CD4-positive, alpha-beta T cell treated with Interleukin-12 subunit alpha and Interleukin-12 subunit beta, for 1 hour (primary cell): Measurements from ENCODE around the gene TMPRSS4.

ENCODE experiments used
- DNase-seq: peaks from one replicate; pipeline ENCODE4 v3.0.0-alpha.2; 2020

TMPRSS4 gene

DNA sequence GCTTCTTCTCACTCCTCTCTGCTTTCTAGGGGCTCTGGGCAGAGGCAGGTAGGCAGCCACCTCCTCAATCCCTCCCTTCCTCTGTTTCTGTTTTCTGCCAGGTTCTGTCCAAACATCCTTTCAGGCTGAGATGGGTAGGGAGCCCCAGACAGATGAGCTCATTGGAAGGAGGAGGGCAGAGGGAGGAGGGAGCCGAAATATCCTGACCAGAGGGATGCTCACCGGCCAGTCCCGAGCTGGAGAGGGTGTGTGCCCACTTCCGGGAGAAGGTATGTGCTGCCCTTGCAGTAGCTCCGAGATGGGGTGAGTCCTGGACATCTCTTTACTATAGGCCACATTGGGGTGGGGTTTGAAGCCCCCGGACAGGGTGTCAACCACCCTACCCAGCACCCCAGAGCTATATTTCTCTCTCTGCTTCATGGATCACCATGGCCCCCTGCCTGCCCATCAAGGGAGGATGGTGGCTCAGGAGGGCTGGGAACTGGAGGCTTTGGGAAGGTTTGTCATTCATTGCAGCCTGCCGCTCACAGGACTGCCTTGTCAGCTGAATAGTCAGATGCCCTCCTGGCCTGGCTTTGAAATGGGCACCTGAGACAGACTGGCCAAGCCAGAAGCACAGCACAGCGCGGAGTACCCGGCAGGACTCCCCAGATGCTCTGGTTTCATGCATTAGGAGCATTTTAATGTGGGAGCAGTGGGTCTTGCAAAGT is 80.5 kb downstream of the TMPRSS4 start:
- no peak for DNase-seq

DNA sequence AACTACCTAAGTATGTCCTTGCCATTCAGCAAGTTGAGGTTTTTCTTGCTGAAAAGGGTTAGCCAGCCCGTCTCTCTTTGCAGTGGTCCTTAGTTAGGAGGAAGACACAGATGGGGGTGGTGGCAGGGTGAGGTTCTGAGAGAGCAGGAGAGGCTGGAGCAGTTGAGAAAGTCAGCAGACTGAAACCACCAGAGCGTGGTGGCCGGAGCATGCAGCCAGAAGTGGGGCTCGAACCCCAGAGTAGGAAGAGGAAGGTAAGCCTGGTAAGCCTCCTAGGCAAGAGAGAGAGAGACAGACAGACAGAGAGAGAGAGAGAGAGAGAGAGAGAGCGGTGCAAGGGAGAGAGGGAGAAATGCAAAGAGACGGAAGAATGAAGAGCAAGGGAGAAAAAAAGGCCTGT is 84.9 kb downstream of the TMPRSS4 start:
- DNase-seq: no peak

DNA sequence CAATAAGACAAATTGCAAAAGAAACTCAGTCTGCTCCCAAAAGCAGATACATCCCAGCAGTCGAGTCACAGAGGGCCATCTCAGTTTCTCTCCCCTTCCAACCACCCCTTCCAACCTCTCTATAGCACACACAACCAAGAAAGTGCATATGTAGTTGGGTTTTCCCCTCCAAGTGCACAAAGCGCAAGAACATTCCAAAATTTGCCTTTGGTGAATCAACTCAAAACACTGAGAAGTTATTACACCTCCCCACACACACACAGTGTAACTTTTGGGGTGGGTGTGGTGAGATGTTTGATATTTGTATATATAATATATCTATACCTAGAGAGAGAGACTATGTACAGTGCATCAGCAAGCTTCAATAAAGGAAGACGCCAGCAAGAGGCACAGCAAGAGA is 86.0 kb downstream of the TMPRSS4 start:
- no peak for DNase-seq

DNA sequence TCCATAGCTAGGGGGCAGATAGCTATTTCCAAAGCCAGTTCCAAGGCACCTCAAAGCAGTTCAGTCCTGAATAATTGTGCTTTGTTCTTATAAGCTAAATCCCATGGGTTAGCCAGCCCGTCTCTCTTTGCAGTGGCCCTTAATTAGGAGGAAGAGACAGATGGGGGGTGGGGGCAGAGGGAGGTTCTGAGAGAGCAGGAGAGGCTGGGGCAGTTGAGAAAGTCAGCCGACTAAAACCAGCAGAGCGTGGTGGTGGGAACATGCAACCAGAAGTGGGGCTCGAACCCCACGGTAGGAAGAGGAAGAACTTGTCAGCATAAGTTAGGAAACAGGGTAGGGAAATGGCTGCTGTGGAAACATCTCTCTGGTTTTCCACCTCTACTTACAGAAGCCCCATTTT is 86.6 kb downstream of the TMPRSS4 start:
- no peak for DNase-seq

DNA sequence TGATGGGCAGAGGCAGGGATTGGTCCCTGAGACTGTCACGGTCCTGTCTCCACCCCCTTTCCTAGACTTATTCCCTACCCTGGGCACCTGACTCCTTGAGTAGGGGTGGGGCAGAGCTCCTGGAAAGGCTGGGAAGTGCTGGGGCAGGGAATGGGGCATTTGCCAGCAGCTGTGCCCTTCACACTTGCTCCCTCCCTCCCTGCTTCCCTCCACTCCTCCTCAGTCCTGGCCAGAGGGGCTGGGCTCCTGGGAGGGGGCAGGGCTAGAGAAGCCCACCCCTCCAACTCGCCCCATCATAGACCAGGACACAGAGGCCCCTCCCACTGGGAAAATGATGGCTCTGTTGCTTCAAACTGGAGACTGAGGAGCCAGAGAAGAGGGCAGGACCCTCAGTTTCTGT is 88.0 kb downstream of the TMPRSS4 start:
- DNase-seq: no peak

DNA sequence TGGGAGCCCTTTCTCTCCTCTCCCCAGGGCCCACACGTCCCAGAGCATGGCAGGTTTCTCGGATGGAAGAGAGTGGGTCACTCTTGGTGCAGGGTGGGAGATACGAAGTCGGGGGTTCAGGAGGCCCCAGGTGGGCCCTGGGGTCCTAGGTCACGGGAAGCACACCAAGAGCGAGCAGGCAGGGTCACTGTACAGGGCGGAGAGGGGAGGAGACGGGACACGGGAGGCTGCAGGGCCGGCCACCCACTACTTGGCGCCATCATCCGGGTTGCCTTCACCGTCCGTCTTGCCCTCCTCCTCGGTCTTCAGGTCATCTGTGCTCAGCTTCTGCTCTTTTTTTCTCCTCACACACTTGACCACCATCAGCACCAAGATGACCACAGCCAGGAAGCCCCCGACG is 89.8 kb downstream of the TMPRSS4 start:
- no peak for DNase-seq

DNA sequence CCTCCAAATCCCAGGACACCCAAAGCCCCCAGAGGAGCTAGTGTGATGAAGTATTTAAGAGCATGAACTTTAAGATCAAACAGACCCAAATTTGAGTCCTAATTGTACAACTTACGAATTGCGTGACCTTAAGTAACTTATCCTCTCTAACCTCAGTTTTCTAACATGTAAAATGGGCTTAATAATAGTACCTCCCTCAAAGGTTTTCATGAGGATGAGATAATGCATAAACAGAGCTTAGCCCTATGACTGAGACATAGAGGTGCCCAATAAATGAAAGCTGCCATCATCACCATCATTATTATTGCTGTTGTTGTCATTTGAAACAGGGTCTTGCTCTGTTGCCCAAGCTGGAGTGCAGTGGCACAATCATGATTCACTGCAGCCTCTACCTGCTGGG is 90.4 kb downstream of the TMPRSS4 start:
- DNase-seq: no peak

DNA sequence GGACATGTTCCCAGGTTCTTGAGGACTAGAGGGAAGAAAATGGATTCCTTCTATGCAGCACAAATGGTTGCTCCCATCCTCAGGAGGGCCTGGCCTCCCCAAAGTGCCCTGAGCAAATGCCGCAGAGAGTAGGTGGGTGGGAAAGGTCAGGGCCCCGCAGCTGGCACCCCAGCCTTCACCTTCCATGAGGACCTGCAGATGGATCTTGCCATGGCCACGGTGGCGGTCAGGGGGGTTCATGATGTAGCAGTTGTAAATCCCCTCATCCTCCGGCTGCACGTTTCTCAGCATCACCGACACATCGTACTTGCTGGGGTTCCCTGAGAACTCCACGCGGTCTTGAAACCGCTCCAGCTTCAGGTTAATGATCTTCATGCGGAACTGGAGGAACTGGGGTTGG is 91.0 kb downstream of the TMPRSS4 start:
- DNase-seq: no peak

DNA sequence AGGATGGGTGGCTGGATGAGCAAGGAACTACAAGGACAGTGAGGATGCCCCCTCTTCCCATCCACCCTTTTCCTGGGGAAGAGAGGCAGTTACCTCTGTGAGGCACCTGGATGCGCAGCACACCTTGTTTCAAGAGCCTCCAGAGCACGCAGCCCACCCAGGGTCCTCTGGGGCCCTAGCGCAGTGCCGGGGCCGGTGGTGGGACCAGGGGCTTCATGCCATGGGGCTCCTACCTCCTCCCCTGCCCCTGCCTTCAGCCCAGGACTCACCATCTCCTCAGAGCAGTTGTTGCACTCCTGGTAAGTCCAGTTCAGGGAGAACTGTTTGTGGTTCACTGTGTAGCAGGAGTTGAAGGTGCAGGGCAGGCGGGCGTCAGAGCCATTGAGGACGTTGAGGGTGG is 91.4 kb downstream of the TMPRSS4 start:
- no peak for DNase-seq

DNA sequence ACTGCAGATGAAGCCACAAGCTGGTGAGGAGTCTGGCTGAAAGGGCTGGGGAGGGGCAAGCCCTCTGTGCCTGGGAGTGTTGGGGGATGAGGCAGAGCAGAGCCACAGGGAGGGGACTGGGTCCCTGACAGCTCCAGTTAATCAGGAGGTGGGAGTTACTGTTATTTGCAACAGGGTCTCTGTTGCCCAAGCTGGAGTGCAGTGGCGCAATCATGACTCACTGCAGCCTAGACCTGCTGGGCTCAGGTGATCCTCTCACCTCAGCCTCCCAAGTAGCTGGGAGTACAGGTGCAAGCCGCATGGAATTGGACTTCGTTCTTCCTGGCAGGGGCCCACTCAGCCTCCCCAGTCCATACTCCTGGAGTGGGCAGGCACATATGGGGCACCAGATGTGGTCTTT is 91.9 kb downstream of the TMPRSS4 start:
- DNase-seq: no peak

DNA sequence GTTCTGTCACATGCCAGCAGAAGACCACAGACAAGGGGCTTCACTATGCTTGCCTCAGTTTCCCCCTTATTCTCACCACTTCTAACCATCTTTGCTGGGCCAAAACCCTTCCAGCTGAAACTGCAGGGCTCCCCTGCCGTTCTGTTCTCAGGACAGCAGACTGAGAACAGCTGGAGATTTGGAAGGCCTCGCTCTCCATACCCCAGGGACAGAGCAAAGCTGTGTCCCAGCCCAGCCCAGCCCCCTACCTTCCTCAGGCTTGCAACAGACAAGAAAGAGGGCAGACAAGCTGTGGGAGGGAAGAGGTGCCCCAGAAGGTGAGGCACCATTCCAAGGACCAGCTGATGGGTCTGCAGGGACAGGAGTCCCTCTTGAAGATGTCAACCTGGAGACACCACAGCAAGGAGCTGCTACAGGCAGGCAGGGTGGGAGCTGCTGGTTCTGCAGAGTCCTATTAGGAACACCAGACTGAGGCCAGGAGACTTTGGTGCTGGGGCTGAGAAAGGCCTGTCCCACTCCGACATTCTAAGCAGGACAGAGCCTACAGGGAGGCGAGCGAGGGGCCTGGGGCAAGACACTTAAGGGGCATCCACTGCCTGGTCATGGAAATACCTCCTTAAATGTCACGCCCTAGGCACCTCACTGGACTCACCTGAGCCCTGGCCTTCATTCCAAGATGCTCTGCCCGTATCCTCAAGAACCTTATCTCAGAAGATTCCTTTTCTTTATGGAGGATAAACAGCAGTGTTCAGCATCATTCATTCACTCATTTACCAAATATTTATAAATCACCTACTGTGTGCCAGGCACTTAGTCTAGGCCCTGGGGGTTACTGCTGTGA is 92.6 kb downstream of the TMPRSS4 start:
- DNase-seq: no peak

DNA sequence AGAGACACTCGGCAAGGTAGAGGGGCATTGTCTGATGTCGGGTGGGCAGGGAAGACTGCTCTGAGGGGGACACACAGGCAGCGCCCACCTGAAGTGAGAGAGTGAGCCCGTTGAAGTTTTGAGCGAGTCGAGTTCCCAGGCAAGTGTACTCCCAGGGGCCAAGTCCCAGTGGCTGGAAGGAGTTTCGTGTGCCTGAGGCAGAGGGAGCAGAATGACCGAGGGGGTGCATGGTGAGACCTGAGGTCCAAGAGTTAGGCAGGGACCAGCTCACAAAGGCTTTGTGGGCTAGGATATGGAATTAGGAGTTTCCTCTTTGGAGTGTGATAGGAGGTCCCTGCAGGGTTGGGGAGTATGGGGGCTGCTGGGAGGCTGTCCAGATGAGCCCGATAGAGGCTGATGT is 93.4 kb downstream of the TMPRSS4 start:
- DNase-seq: no peak

DNA sequence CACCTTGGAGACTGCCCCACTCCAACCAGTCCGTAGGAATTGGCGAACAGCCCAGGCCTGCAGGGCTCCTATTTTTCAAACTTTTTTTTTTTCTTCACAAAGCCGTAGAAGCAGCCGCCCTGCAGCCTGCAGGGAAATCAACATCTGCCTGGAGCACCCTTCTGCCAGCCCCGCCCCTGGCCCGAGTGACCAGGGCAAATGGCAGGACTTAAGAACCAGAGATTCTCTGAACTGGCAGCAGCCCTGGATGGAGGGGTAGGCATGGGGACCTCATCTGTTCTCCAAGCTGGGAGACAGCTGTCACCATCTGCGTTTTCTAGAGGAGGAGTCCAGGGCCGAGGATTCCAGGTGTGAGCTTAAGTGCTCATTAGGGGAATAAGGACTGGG is 94.0 kb downstream of the TMPRSS4 start:
- DNase-seq: no peak
